HL-60 (cell line): ENCODE data around the gene PPP2R2D.

ENCODE experiments used
- DNase-seq, 2 experiments: peaks; one replicate each; pipeline ENCODE4 v3.0.0-alpha.2; 2010 to 2020; ENCODE audit warnings: low read depth in 1 of 2, low spot score in 1 of 2
- H3K27ac ChIP-seq: fragments of 250-450 bp; sonication (Bioruptor Pico); replicated peaks from 2 replicates; pipeline ENCODE4 v1.5.1; 2020; ENCODE audit warnings: mild to moderate bottlenecking, moderate library complexity
- H3K27me3 ChIP-seq: fragments of 250-450 bp; sonication (Bioruptor Pico); 2 replicates; pipeline ENCODE4 v1.5.1; 2021; ENCODE audit warnings: mild to moderate bottlenecking, moderate library complexity; ENCODE audit not compliant: insufficient read depth, poor library complexity, severe bottlenecking
- H3K4me3 ChIP-seq: replicated peaks from 2 replicates; pipeline ENCODE4 v1.5.1; 2011; ENCODE audit warnings: mild to moderate bottlenecking, control low read depth, low read length; ENCODE audit not compliant: insufficient read depth
- CTCF ChIP-seq: IDR thresholded peaks from one replicate; pipeline ENCODE4 v1.5.1; 2011; ENCODE audit warnings: low read length, control low read depth, inconsistent platforms; ENCODE audit not compliant: insufficient read depth
- GABPA ChIP-seq: IDR thresholded peaks from 2 replicates; pipeline ENCODE4 v1.6.1; 2012; ENCODE audit warnings: low read depth
- POLR2AphosphoS5 ChIP-seq: IDR thresholded peaks from 2 replicates; pipeline ENCODE4 v1.6.1; 2012; ENCODE audit warnings: low read depth
- REST ChIP-seq: IDR thresholded peaks from 2 replicates; pipeline ENCODE4 v1.6.1; 2012; ENCODE audit warnings: low read depth; ENCODE audit not compliant: insufficient replicate concordance
- SPI1 ChIP-seq: IDR thresholded peaks from 2 replicates; pipeline ENCODE4 v1.6.1; 2012; ENCODE audit warnings: low read depth, mild to moderate bottlenecking, borderline replicate concordance

The PPP2R2D gene

GRCh38 chr10:131856441-131857094 is 44.2 kb upstream of the PPP2R2D start:
- DNase-seq, result no peak
- no peak for TF ChIP-seq REST
- Histone ChIP-seq H3K27me3 (no peaks in the 10 kb centered on the region), H3K27ac (no peak overlapping the region), H3K4me3 (no peak overlapping the region)

- Histone ChIP-seq H3K4me3 (no peak overlapping the region), H3K27ac (no peak overlapping the region), H3K27me3 (no peaks in the 10 kb centered on the region)
- TF ChIP-seq POLR2AphosphoS5 (no peak), GABPA (no peak), SPI1 (no peak), CTCF (no peak), REST (no peak)
- DNase-seq, result no peak
Measured at GRCh38 chr10:131857156-131858117, 43.4 kb upstream of the PPP2R2D start.

GRCh38 chr10:131858118-131858515 is 42.7 kb upstream of the PPP2R2D start:
- Histone ChIP-seq H3K4me3 (no peak overlapping the region), H3K27me3 (no peaks in the 10 kb centered on the region), H3K27ac (no peak overlapping the region)
- TF ChIP-seq CTCF, result no peak
- TF ChIP-seq REST, result no peak
- no peak for TF ChIP-seq GABPA
- TF ChIP-seq POLR2AphosphoS5, result no peak
- no peak for TF ChIP-seq SPI1
- no peak for DNase-seq
